Astrocyte of the cerebellum (primary cell): Measurements from ENCODE around the gene BBS1.

Experiments used
- DNase-seq: peaks from one replicate; pipeline ENCODE4 v3.0.0-alpha.2; 2011; ENCODE audit warnings: low read depth
- H3K4me3 ChIP-seq: 2 replicates; pipeline ENCODE4 v1.5.1; 2011; ENCODE audit warnings: mild to moderate bottlenecking, low read depth, low read length, moderate library complexity
- in situ Hi-C: cut with HindIII; loops from 2 replicates; pipeline ENCODE4 v1.10.0; 2017; ENCODE audit warnings: low sequenced_read_pairs
- TF ChIP-seq, protein P1 (sequence below): IDR thresholded peaks from 2 replicates; pipeline ENCODE4 v1.5.1; 2012; ENCODE audit warnings: low read length, low read depth, moderate library complexity, mild to moderate bottlenecking; ENCODE audit errors: missing control alignments

Gene BBS1

DNA sequence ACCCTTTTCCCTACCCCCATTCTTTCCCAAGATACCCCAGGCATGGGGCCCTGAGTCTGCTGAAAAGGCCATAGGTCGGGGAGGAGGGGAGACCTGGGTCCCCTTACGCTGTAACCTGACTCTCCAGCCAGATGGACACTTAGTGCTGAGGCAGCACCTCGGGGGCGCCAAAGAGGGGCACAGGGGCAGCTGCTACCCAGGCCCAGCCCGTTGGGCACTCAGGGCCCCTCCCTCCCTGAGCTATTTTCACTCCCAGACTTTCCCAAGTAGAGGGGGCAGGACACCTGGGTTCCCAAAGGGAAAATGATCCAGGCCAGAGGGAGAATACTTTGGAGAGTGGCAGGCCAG is 37.2 kb downstream of the BBS1 start:
- TF ChIP-seq, protein P1, sequence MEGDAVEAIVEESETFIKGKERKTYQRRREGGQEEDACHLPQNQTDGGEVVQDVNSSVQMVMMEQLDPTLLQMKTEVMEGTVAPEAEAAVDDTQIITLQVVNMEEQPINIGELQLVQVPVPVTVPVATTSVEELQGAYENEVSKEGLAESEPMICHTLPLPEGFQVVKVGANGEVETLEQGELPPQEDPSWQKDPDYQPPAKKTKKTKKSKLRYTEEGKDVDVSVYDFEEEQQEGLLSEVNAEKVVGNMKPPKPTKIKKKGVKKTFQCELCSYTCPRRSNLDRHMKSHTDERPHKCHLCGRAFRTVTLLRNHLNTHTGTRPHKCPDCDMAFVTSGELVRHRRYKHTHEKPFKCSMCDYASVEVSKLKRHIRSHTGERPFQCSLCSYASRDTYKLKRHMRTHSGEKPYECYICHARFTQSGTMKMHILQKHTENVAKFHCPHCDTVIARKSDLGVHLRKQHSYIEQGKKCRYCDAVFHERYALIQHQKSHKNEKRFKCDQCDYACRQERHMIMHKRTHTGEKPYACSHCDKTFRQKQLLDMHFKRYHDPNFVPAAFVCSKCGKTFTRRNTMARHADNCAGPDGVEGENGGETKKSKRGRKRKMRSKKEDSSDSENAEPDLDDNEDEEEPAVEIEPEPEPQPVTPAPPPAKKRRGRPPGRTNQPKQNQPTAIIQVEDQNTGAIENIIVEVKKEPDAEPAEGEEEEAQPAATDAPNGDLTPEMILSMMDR = no peak
- in situ Hi-C loops = no loop called here
- no peak overlapping the region for H3K4me3 ChIP-seq
- no peak for DNase-seq

DNA sequence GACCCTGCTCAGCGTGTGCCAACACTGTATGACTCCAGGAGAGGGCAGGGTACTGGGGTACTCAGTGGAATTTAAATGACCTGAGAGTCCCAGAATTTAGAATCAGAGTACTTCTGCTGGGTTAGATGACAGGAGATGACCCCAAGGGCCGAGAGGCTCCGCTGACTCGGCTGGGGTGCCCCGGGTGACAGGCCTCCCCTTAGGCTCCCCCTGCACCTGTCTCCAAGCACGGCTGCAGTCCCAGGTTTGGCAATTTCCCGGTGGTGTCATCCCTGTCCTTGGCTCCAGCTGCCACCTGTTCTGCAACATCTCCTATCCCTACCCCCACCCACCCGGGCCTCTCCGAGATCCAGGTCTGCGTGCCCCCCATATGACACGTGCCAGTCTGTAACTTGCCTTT is 37.6 kb downstream of the BBS1 start:
- in situ Hi-C loops = no loop called here
- no peak overlapping the region for H3K4me3 ChIP-seq
- TF ChIP-seq, protein P1 = no peak
- no peak for DNase-seq

DNA sequence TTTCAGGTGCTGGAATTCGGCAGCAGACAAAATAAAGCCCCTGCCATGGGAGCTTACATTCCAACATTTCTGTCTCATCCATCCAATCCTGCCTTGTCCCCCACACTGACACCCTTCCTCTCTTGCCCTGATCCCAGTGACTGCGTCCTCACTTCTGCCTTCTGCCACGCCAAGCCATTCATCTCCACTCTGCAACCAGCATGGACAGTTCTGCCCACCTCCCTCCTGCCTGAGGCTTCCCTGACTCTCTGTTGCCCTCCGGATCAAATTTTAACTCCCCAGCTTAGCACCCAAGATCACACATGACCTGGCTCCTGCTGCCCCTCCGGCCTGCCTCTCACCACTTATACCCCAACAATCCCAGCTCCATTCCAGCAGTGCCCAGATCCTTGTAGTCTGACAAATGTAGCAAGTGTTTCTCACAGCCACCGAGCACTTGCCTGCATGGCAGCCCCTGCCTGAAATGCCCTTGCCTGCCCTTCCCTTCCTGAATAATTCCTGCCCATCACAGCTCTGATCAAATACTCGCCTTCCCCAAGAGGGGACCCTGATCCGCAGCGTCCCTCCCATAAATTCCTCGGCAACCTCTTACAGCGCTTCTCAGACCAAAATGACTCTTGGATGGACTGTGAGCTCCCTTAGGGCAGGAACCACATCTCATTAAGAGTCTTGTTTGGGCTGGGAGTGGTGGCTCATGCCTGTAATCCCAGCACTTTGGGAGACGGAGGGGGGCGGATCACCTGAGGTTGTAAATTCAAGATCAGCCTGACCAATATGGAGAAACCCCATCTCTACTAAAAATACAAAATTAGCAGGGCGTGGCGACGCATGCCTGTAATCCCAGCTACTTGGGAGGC is 38.6 kb downstream of the BBS1 start:
- DNase-seq = no peak
- TF ChIP-seq, protein P1 = no peak
- H3K4me3 ChIP-seq = no peak overlapping the region
- in situ Hi-C loops = no loop called here

DNA sequence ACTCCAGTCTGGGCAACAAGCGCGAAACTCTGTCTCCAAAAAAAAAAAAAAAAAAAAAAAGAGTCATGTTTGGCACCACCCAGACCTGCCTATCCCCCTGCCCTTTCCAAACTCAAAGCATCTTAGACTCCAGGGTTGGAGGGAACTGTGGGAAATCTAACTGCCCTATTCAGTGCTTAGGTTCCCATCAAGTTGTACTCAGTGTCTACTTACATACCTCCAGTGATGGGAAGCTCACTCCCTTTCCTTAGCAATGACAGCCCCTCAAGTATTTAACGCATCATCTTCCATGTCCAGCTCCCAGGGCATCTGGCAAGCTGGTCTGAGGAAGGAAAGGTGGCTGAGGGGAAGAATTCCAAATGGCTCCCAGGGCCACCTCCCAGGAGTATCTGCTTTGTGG is 39.3 kb downstream of the BBS1 start:
- in situ Hi-C loops = no loop called here
- H3K4me3 ChIP-seq = no peak overlapping the region
- DNase-seq = no peak
- TF ChIP-seq, protein P1 = no peak

DNA sequence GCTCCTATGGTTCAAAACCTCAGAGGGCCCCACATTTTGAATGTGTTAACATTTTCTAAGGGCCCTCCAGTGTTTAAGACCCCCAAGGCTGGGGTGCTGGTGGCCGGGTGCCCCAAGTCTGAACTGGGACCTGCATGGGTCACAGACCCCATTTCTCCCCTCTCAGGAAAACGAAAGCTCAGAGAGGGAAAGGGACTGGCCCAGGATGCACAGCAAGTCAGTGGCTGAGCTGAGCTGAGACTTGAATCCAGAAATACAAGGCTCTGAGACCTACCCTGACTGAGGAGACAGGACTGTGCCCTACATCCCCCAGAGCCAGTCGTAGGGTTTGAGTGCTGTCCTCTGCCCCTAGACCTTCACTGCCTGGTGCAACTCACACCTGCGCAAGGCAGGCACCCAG is 40.5 kb downstream of the BBS1 start:
- in situ Hi-C loops = no loop called here
- TF ChIP-seq, protein P1 = no peak
- H3K4me3 ChIP-seq = no peak overlapping the region
- no peak for DNase-seq

DNA sequence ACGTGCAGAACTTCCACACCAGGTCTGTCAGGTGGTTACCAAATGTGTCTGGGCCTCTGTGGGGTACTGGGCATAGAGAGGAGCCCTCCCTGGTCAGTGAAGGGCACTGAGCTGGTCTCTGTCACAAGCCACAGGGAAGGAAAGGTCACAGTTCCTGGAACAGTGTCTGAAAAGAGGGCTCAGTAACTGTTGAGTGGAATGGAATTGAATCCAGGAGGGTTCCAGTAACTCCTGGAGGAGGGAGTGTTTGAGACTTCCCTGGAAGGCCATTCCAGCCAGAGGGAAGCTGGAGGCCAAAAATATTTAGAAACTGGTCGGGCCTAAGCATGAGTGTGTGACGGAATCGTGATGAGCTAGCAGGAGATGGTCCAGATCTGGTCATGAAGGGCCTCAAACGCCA is 44.2 kb downstream of the BBS1 start:
- in situ Hi-C loops = no loop called here
- H3K4me3 ChIP-seq = no peak overlapping the region
- TF ChIP-seq, protein P1 = no peak
- no peak for DNase-seq
